Calu3 (cell line): ENCODE data around the gene DNAH17. TPM values are rescaled to one million over a fixed set of nuclear protein-coding genes. Genes with fewer than 3 reads are reported as not detected.

Experiments
- BruUV-seq: library from RNA; stranded (reverse); fragments of 400-500 nt; replicated peaks from 2 replicates; lab custom pipeline; 2021; lab: Mats Ljungman, UMichigan
- CTCF ChIA-PET: fragments of 300-600 bp; sonication (Branson Sonifier 250); formaldehyde crosslinking; loops from one replicate; lab custom pipeline; 2022; ENCODE audit warnings: antibody characterized with exemption; lab: Charles Lee
- DNase-seq: peaks from one replicate; pipeline ENCODE4 v3.0.0; 2022
- H3K27ac Mint-ChIP-seq: one replicate; pipeline ENCODE4 v1.8.0; 2022; ENCODE audit warnings: mixed read lengths; ENCODE audit not compliant: unreplicated experiment
- H3K27me3 Mint-ChIP-seq: one replicate; pipeline ENCODE4 v1.8.0; 2022; ENCODE audit warnings: mixed read lengths; ENCODE audit not compliant: unreplicated experiment
- H3K36me3 Mint-ChIP-seq: one replicate; pipeline ENCODE4 v1.8.0; 2022; ENCODE audit warnings: mild to moderate bottlenecking, moderate library complexity, mixed read lengths; ENCODE audit not compliant: insufficient read depth, unreplicated experiment
- H3K4me1 Mint-ChIP-seq: one replicate; pipeline ENCODE4 v1.8.0; 2022; ENCODE audit warnings: mild to moderate bottlenecking, low read depth, mixed read lengths; ENCODE audit not compliant: unreplicated experiment
- H3K4me3 Mint-ChIP-seq: one replicate; pipeline ENCODE4 v1.8.0; 2022; ENCODE audit warnings: mild to moderate bottlenecking, low read depth, moderate library complexity, mixed read lengths; ENCODE audit not compliant: unreplicated experiment
- H3K9me3 Mint-ChIP-seq: one replicate; pipeline ENCODE4 v1.8.0; 2022; ENCODE audit warnings: low read depth, mixed read lengths; ENCODE audit not compliant: unreplicated experiment
- intact Hi-C: fragments of 100-400 bp; cut with micrococcal nuclease; formaldehyde crosslinking; loops from one replicate; pipeline ENCODE4 v1.10.0; 2022; ENCODE audit not compliant: unreplicated experiment
- total RNA-seq: library from RNA; stranded (reverse); gene quantifications from 2 replicates; pipeline ENCODE4 v1.2.3, GENCODE V29; 2022
- TF ChIP-seq, protein P1 (sequence below): fragments of 200-600 bp; IDR thresholded peaks from one replicate; pipeline ENCODE4 v1.8.0; 2022; ENCODE audit warnings: antibody characterized with exemption; ENCODE audit not compliant: unreplicated experiment

Gene DNAH17
- total RNA-seq, 1 experiment from 2014 or later = 0.19 TPM

DNA sequence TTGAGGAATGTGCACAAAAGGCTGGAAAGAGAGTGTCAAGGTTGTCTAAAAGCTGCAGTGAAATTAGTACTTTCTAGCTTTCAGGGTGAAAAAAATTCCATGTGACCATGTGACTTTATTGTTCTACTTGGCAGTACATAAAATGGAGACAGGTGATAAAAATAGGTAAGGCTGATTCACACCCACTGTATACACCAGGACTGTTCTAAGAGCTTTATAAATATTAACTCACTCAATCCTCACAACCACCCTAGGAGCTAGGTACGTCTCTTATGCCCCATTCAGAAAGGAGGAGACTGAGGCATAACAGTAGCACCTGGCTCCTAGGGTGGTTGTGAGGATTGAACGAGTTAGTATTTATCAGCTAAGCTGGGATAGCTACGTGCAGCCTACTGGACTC is 28.2 kb upstream of the DNAH17 start:
- Mint-ChIP-seq H3K27me3 (peaks cover 15% of the 10 kb centered on the region), H3K27ac (no peak overlapping the region), H3K9me3 (no peaks in the 10 kb centered on the region), H3K4me1 (peaks cover 14% of the 10 kb centered on the region), H3K36me3 (peaks cover 5% of the 10 kb centered on the region), H3K4me3 (no peak overlapping the region)
- BruUV-seq = no TSS peak
- no peak for DNase-seq
- TF ChIP-seq, protein P1, sequence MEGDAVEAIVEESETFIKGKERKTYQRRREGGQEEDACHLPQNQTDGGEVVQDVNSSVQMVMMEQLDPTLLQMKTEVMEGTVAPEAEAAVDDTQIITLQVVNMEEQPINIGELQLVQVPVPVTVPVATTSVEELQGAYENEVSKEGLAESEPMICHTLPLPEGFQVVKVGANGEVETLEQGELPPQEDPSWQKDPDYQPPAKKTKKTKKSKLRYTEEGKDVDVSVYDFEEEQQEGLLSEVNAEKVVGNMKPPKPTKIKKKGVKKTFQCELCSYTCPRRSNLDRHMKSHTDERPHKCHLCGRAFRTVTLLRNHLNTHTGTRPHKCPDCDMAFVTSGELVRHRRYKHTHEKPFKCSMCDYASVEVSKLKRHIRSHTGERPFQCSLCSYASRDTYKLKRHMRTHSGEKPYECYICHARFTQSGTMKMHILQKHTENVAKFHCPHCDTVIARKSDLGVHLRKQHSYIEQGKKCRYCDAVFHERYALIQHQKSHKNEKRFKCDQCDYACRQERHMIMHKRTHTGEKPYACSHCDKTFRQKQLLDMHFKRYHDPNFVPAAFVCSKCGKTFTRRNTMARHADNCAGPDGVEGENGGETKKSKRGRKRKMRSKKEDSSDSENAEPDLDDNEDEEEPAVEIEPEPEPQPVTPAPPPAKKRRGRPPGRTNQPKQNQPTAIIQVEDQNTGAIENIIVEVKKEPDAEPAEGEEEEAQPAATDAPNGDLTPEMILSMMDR = no peak
- CTCF ChIA-PET = interaction anchor here (0.8 to 1.9 kb wide), 2 partner anchors 103 to 108 kb away, joined by 3 to 9 read pairs; no protein-coding TSS in a partner anchor
- intact Hi-C loops = no loop called here

DNA sequence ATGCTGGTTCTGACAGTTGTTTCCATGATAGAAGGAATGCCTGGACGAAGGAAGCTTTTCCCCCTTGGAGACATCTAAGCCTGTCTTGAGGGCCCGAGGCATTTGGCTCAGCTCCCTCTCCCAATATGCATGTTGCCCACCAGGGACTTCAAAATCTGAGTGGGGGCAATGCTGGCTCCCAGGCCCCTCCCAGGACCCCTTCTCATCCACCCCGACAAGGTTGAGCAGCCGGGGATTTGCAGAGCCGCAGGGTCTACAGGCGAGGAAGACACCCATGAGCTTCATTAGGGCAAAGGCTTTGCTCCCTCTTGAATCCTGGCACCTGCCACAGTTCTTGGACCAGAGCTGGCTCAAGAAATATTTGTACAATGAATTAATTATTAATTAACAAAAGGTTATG is 25.1 kb upstream of the DNAH17 start:
- peaks cover 36% of the 10 kb centered on the region for H3K4me1 Mint-ChIP-seq
- H3K36me3 Mint-ChIP-seq = peaks cover 2% of the 10 kb centered on the region
- TF ChIP-seq, protein P1 = no peak
- no peak overlapping the region for H3K4me3 Mint-ChIP-seq
- no peak for DNase-seq
- CTCF ChIA-PET = interaction anchor here (0.7 kb wide), 1 partner anchor 10 kb away, joined by 7 read pairs; no protein-coding TSS in a partner anchor
- H3K27ac Mint-ChIP-seq = no peak overlapping the region
- intact Hi-C loops = no loop called here
- no peaks in the 10 kb centered on the region for H3K9me3 Mint-ChIP-seq
- H3K27me3 Mint-ChIP-seq = no peaks in the 10 kb centered on the region
- BruUV-seq = no TSS peak

DNA sequence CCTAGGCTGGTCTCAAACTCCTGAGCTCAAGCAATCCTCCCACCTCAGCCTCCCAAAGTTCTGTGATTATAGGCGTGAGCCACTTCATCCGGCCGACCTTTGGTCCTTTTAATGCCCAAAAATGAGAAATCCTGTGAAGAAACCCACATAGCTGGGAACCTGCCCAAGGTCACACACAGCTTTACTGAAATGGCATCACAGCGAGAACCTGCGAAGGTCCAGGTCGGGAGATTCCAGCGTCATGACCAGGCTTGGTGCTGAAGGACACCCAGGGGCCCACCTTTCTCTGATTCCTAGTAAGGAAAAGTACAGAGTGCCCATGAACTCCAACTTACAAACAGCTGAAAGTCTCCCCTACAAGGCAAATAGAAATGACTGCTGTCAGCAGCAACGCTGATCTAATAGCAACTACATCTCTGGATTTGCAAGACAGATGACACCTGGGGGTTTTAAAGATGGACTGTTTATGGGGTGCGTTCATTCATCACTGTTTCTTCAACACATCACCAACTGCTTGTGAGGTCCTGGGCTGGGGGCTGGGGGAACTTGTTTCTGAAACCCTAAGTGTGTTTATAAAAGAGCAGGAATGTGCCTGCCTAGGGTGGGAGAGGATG is 24.5 kb upstream of the DNAH17 start:
- CTCF ChIA-PET = interaction anchor here (0.7 to 1.2 kb wide), 2 partner anchors 9 to 87 kb away, joined by 4 to 7 read pairs; no protein-coding TSS in a partner anchor
- intact Hi-C loops = no loop called here
- no peak overlapping the region for H3K27ac Mint-ChIP-seq
- no peaks in the 10 kb centered on the region for H3K9me3 Mint-ChIP-seq
- H3K4me1 Mint-ChIP-seq = peaks cover 40% of the 10 kb centered on the region
- H3K4me3 Mint-ChIP-seq = no peak overlapping the region
- H3K27me3 Mint-ChIP-seq = no peaks in the 10 kb centered on the region
- H3K36me3 Mint-ChIP-seq = no peaks in the 10 kb centered on the region
- no TSS peak for BruUV-seq
- TF ChIP-seq, protein P1 = no peak
- DNase-seq = no peak

DNA sequence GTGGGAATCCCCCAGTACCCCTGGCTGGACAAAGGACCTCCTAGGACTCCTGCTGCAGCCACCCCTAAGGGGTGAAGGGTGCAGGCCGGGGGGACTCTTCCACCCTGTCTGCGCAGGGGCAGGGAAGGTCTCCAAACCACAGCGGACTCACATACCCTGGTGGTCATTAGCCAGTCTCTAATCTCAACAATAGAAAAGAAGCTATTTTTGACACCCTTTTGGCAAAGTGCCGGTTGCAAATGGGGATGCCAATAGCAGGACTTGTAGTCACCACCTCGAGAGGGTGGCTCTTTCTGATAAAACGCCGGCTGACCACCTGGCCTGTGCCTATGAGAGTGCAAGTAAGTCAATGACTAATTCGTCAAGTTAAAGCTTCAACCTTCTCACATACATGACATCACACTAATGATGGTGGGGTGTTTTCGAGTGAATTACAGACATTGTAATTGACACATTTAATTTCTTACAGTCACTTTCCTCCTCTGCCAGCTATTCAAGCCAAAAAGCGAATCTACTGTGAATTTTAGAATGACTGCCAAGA is 23.1 kb upstream of the DNAH17 start:
- Mint-ChIP-seq H3K27ac (no peak overlapping the region), H3K4me1 (peaks cover 40% of the 10 kb centered on the region), H3K4me3 (no peak overlapping the region), H3K27me3 (no peaks in the 10 kb centered on the region), H3K36me3 (no peaks in the 10 kb centered on the region), H3K9me3 (no peaks in the 10 kb centered on the region)
- CTCF ChIA-PET = interaction anchor here (0.5 to 1.2 kb wide), 4 partner anchors 13 to 667 kb away, joined by 3 to 4 read pairs (median 3); no protein-coding TSS in a partner anchor
- no TSS peak for BruUV-seq
- intact Hi-C loops = no loop called here
- TF ChIP-seq, protein P1 = no peak
- peak; percentile 57 for DNase-seq
